GOT3 (cell line): Measurements from ENCODE around the gene CD96.

Experiments used
- DNase-seq: peaks from one replicate; lab custom pipeline; 2025; ENCODE audit warnings: mixed read lengths; lab: John Stamatoyannopoulos, UW

Gene CD96

DNA sequence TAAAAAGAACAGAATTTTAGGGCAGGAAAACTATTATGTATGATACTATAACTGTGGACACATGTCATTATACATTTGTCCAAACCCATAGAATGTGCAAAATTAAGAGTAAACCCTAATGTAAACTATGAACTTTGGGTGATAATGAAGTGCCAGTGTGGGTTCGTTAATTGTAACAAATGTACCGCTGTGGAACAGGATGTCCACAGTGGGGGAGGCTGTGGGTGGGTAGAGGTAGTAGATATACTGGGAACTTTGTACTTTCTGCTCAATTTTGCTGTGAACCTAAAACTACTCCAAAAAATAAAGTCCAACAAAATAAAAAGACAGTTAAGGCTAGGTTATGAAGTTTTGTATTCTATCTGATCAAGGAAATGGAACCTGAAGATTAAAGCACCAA is 24.8 kb downstream of the CD96 start:
- DNase-seq, result no peak

DNA sequence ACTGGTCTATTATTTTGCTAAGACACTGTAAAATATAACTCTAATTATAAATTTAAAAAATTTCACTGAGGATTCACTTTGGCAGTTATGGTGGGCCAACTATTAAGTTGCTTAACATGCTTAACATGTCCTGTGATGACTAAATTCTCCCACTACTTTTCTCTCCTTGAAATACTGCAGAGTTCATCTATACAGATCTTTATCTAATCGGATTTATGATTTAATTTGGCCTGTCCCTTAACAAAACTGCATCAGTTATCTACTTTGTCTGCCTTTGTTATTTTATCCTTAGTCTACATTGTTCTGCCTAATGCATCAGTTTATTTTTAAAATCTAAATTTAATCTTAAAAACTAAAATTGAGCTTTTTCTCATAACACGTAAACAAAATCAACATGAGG is 26.4 kb downstream of the CD96 start:
- no peak for DNase-seq

DNA sequence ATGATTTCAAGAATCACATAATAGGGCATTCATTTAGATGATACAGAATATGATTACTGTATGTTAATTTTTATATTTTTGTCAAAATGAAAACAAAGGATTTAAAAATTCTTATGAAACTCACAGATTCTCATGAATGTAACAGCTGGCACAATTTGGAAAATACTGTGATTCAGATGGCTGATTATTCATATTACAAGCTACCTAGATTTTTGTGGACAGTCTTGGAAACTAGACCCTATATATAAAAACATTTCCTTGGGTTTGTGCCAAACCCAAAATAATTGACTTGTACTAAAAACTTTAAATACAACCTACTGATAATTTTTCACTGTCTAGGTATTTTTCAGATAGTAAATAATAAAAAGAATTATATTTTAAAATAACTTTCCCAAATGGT is 26.9 kb downstream of the CD96 start:
- DNase-seq, result no peak

DNA sequence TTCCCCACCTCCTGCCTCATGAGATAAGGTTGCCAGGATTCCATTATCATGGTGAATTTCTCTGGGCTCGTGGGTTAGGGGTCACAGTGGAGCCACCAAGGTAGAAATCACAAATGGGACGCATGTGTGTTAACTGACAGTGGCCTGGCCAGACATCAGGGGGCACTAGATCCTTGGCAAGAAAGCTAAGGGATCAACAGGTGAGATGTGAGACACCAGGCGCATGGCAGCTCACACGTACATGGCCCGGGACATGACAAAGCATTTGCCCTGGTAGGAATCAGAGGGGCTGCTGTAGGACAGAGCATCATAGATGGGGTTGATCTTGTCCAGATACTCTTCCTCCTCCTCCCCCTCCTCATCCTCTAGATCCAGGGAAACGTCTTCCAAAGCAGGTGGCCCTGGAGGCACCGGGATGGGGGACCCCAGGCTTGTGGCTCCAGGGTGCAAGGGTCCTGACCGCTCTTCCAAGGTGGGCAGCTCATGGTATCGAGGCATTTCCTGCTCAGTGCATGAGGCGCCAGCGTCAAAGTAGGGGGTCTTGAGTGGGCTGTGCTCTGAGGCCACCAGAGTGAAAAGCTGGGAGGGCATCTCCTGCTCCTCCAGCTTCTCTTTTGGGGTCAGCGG is 28.5 kb downstream of the CD96 start:
- DNase-seq, result no peak

DNA sequence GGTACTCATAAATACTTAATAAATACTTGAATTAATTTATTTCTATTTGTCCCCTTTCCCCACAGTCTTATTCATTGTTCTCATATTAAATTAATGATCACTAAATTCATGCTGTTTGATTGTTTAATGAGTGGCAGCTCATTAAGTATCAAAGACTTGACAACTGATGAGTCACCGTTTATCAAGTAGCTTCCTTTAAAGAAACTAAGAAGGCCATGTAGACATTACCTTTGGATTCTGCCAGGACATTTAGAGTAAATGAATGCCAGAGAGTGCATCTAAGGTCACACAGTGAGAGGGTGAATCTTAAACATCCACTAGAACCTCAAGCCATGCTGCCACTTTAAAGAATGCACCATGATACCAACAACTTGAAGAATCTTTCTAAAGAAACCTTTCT is 29.3 kb downstream of the CD96 start:
- DNase-seq, result no peak

DNA sequence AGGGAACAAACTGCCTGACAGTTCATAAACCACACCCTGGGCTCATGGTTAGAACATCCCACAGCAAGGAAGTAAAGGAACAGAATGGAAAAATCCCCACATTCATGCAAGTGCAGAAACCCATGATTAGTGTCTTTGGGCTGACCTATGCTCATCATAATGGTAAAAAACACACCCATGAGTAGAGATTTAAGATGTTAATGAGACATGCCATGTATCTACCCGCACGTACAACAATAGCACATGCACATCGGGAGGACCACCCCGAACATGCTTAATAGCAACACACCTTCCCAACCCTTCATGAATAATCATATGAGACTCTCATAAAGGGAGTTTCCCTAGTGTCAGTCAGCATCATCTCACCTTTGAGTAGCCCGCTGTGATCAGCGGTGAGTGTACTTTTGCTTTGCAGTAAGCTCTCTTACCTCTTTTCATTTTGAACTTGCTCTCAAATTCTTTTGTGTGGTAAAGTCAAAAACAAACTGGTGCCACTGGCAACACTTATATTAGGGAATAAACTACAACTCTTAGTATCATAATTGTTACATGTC is 30.0 kb downstream of the CD96 start:
- DNase-seq, result no peak

DNA sequence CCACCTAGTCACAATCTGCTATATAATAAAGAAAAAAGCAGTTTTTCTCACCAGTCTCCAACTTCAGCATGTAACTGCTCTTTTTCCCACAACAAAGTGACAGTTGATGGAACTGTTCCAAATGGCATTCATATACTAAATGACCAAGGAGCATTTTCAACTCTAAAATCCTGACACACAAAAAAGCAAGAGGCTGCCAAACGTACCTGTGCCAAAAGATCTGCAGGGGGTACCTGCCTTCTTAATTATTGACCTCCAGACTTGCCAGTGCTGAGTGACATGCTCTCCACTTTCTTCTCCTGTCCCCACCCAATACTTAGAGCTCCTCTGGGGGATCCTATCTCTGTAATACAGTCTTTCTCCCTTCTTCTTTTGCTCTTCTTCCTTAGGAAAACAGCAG is 35.1 kb downstream of the CD96 start:
- no peak for DNase-seq

DNA sequence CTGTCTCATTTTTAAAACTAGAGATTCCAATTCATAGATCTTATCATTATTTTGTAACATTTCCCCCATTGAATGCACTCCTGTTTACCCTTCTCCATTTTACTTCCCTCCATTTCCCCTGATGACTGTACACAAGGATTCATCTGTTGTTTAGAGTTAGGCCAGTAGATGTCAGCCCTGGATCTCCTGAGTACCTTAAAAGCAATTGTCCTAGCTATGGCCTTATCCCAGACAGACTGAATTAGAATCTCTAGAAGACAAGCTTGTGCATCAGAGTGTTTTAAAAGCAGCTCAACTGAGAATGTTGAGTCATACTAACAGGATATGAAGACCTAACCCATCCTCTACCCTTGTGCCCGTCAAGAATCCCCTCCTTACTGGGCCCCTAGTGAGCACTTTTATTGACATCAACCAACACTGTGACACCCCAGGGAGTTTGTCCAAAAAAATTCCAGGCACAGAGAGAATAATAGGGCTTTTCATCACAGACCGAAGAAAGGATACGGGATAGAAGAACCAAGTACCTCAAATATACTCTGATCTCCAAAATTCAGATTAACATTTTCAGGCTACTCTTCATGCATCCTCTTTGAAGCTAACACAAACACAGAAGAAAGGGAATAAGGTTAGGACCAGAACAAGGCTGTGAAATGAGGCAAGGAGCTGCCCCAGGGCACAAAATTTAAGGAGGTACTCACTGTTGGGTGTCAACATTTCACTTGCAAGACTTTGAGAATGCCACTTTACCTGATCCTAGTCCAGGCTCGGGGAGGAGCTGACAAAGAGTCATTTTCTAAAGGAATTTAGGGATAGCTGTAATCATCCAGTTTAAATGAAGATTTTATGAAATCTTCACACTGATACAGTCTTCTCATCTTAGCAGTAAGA is 36.0 kb downstream of the CD96 start:
- no peak for DNase-seq

DNA sequence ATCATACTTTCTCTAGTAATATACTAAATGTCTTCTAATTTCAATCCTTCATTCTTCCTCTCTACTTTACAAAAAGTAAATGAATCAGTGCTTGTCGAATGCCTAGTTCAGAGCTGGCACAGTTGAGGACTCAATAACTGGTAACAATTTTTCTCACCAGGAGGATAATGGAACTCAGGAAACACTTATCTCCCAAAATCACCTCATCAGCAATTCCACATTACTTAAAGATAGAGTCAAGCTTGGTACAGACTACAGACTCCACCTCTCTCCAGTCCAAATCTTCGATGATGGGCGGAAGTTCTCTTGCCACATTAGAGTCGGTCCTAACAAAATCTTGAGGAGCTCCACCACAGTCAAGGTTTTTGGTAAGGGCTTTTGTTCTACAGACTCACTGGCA is 36.9 kb downstream of the CD96 start:
- no peak for DNase-seq

DNA sequence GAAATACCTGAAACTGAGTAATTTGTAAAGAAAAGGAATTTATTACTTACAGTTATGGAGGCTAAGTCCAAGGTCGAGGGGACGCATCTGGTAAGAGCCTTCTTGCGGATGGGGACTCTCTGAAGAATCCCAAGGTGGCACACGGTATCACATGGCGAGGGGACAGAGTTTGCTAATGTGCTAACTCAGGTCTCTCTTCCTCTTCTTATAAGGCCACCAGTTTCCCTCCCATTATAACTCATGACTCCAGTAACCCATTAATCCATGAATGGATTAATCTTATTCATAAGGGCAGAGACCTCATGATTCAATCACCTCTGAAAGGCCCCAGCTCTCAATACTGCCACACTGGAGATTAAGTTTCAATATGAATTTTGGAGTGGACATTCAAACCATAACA is 37.5 kb downstream of the CD96 start:
- DNase-seq, result no peak

DNA sequence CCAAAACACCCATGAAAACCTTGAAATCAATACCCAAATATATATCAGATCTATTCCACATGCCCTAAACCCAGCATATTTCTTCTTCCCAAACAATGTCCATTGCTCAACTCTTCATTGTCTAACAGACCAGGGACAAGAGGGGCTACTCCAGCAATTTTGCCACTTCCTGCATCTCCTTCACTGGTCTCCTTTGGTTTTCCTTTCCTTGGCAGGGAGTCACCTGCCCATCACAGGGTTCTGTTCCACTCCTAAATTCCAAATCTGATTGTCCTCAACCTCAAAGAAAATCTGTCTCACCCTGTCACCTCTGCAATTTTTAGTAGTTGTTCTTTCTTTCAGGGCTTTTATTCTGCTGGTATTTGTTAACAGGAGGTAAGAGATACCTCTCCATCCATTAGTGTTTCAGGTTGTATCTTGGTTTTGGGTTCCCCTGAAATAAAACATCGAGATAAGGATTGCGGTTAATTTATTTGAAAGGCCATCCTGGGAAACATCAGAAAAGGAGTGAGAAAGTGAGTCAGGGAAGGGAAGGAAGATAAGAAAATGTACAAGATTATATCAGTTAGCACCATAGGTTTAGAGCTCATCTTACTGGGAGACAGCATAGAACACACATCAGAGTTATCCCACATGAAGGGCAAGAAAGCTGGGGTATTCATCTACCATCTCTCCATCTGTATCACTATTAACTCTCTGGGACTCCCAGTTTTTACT is 39.6 kb downstream of the CD96 start:
- no peak for DNase-seq

DNA sequence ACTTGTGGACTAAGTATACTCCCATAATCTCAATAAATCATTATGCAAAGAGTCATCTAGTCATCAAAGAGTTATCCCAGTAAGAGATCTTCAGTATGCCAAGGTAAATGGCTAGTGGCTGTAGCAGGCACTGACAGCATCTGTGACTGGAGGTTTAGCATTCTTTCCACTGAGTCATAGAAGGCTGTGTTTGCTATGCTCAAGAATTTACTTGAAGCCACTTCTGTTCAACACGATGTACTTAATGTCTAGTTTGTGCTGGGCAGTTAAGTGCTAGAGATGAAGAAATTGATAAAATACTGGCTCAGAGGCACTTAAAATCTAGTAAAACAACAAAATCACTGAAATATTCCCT is 40.1 kb downstream of the CD96 start:
- no peak for DNase-seq

DNA sequence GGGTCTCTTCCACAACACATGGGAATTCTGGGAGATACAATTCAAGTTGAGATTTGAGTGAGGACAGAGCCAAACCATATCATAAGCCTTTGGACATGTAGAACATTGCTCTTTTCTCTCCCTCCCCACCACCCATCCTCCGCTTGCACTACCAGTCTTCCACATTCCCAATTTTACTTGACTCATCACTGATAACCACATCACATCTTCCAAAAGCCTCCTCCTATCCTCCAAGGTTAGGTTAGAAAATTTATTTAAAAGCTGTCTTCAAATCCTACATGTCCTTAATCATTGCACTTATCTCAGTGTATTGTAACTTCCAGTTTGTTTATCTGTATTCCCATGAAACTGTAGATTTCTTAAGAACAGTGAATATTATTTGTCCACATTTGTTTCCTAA is 42.7 kb downstream of the CD96 start:
- no peak for DNase-seq

DNA sequence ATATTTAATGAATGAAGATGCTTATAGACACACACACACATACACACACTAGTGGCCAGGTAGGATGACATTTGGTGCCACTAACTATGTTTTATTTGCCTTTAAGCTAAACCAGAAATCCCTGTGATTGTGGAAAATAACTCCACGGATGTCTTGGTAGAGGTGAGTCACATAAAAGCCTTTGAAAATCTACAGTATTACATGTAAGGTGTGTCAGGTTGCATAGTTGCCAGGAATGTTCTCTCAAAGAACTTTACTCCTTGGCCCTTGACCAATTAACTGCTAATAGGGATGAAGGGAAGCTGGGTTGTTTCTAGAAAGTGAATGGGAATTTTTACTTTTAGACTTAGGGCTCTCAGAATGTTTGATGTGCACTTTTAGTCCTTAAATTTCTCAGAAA is 43.2 kb downstream of the CD96 start:
- no peak for DNase-seq

DNA sequence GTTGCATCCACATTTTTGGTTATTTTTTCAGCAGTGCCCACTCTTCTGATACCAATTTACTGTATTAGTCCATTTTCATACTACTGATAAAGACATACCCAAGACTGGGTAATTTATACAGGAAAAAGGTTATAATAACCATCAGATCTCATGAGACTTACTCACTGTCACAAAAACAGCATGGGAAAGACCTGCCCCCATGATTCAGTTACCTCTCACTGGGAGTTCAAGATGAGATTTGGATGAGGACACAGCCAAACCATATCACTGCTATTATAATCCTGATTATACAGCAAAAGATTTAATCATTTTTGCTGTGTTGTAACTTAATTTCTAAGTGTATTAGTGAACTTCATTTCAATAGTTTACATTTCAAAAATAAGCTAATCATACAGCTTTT is 46.5 kb downstream of the CD96 start:
- DNase-seq, result no peak

DNA sequence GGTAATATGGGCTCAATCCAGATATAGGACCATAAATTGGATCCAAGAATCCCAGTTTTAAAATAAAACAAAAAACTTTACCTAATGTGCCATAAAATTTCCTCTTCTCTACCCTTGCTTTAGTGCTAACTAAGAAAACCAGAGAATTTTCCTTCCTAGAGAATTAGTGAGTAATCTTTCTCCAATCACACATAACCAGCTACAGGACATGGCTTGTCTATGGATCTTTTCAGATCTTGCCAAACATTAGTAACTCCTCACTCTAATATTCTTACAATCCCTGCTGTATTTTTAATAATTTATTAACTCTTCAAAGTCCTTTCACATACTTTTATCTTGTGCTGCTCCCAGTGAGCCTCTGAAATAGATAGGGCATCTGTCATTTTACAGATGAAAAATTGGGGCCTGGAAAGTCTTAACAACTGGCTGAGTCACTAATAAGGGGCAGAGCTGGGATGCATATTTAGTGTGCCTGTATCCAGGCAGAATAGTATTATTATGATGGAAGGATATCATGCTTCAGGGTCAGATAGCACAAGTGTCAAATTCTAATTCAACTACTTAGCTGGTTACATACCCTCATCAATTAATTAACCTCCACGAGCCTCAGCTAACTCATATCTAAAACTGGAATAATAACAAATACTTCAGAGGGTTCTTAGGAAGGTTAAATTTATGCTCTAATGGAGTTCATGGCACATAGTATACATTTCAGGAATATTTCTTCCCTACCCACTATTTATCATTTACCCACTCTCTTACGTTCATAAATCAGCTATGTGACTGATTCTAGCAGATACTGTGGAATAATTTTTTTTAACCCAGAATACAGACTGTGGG is 47.5 kb downstream of the CD96 start:
- DNase-seq, result no peak

DNA sequence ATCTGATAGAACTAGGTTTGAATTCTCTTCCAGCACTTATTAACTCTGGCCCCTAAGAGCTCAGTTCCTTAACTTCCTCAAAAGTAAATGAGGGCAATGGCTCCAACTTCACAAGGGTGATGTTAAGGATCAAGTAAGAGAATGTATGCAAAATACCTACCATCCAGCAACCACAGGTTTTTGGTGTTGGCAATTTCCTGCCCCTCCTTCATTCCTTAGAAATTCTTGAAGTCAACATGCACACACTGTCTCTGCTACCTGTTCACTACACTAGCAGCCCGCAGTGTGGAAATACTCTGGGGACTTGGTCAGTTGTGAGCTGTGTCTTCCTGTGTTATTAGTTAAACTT is 48.1 kb downstream of the CD96 start:
- no peak for DNase-seq

DNA sequence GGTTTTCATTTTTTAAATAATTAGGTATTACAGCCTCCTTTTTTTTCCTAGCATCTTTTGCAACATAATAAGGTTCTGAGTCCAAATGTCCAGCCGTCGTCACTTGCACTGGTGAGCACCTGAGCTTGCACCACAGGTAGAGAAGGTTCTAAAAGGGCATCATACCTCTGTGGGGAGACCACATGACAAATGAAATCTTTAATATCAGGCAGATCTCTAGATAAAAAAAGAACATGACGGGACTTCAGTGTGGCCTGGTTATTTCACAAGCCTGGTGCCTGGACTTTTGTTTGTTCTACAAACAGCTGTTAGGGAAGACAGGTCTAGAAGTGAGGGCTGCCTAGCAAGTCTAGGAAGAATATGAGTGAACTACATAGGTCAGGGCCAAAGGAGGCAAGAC is 49.6 kb downstream of the CD96 start:
- DNase-seq, result no peak

DNA sequence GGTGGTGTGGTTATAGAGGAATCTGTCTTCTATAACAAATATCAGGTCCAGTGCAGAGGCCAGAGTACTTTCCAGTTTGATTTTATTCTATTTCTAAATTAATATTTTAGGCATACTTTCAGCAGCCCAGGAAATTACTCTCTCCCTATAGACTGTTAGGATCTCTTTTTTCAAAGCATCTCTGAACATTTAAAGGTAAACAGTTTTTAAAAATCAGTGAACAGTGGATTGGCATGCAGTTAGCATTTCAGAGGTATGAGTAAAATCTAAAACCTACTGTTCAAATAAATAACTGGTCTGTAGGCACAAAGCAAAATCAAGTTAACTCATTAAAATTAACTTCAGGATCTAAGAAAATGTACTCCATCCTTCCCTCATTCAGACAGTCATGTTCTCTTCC is 50.1 kb downstream of the CD96 start:
- DNase-seq, result no peak

DNA sequence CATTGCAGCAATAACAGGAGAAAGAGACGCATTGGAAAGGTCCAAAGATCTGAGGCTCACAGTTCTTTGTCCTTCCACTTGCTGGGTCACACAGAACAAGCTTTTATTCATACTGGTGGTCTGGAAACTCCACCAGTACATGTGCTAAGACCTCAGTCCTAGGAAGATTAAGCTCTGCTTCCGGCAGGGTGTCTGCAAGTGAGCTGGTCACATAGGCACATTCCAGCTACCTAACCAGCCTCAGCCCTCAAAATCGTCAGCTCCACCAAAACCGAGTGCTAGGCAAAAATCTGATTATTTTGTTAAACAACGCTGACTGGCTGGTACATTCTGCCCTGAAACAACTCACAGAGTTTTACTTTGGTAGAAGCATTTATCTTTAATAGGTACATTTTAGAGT is 50.9 kb downstream of the CD96 start:
- DNase-seq, result no peak

DNA sequence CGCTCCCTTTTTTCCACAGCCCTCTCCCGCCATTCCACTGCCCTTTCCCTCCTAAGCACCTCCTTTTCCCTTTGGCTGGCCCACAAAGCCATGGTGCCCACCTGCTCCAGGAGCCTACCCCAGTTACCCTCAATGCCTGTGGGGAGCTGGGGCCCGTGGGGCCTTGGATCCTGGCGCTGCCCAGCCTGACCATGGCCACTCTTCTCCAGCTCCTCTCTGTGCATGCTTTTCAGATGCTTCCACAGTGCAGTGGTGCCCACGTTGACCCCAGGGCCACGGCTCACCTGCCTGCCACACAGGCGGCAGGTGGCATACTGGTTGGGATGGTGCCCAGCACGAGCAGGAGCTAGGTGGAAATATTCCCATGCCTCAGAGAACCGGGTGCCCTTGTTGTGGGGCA is 51.7 kb downstream of the CD96 start:
- DNase-seq, result no peak

DNA sequence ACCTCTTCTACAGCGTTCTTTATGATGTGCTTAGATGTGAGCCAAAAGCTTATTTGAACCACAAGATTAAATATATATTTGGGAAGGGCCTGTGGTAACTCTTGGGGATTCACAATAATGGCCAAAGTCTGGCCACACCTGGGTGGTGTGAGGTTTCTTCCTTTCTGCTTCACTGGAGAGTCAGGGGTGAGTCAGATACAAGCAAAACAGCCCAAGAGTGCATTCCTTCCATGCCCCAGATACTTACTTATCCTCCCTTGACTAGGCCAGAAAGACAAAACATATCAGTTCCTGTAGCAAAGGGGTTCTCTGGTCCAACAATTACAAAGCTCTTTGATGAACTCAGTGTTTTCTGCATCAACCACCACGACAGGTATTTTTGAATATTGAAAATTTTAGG is 52.2 kb downstream of the CD96 start:
- no peak for DNase-seq
